HFFc6 (cell line): ENCODE results near the gene KCNIP4. TPM values are rescaled to one million over a fixed set of nuclear protein-coding genes. Genes with fewer than 3 reads are reported as not detected.

Experiments
- DNase-seq: peaks from one replicate; pipeline ENCODE4 v3.0.0-alpha.2; 2018
- H3K27ac Mint-ChIP-seq: 2 replicates; pipeline ENCODE4 v1.8.0; 2020; ENCODE audit warnings: mild to moderate bottlenecking, mixed read lengths
- H3K27me3 Mint-ChIP-seq: 2 replicates; pipeline ENCODE4 v1.8.0; 2021; ENCODE audit warnings: mild to moderate bottlenecking, moderate library complexity, mixed read lengths; ENCODE audit not compliant: insufficient read depth
- H3K36me3 Mint-ChIP-seq: 2 replicates; pipeline ENCODE4 v1.8.0; 2021; ENCODE audit warnings: low read depth, mixed read lengths
- H3K4me1 Mint-ChIP-seq: 2 replicates; pipeline ENCODE4 v1.8.0; 2020; ENCODE audit warnings: low read depth, mixed read lengths
- H3K4me3 Mint-ChIP-seq: 2 replicates; pipeline ENCODE4 v1.8.0; 2020; ENCODE audit warnings: mild to moderate bottlenecking, moderate library complexity, mixed read lengths
- H3K9me3 Mint-ChIP-seq: 2 replicates; pipeline ENCODE4 v1.8.0; 2020; ENCODE audit warnings: mild to moderate bottlenecking, mixed read lengths
- total RNA-seq, 6 experiments: library from RNA; stranded (reverse); fragmentation: NEBNext Ultra II Directional; extraction: Animal tissue kit (Norgen Biotek cat#: 25700); gene quantifications; 2 replicates in 1 of 6; 3 replicates in 5 of 6; pipeline ENCODE4 v1.2.3, GENCODE V29; 2021
- TF ChIP-seq, protein P1 (sequence below): fragments of 200-600 bp; sonication (generic); IDR thresholded peaks from 2 replicates; pipeline ENCODE4 v1.5.0; 2021; ENCODE audit warnings: antibody characterized with exemption, mild to moderate bottlenecking

Gene KCNIP4
- total RNA-seq, 6 experiments from 2014 or later, result not detected

DNA sequence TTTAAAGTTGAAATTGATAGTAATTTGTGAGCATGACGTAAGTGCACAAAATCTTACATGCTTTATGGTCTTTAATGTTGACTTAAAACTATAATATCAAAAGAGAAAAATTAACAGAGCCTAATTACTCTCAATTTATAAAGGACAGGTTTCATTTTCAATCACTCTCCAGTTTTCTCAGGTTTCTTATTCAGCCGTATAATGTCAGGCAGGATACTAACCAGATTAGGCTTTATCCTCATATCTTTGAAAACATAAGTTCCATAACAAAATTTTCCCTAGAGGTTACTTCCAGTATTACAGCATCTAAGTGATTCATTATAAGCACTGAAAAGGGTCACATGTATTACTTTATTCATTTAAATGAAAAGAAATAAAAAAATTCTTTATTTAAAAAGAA is 756.2 kb downstream of the KCNIP4 start:
- H3K36me3 Mint-ChIP-seq, result no peaks in the 10 kb centered on the region
- TF ChIP-seq, protein P1, sequence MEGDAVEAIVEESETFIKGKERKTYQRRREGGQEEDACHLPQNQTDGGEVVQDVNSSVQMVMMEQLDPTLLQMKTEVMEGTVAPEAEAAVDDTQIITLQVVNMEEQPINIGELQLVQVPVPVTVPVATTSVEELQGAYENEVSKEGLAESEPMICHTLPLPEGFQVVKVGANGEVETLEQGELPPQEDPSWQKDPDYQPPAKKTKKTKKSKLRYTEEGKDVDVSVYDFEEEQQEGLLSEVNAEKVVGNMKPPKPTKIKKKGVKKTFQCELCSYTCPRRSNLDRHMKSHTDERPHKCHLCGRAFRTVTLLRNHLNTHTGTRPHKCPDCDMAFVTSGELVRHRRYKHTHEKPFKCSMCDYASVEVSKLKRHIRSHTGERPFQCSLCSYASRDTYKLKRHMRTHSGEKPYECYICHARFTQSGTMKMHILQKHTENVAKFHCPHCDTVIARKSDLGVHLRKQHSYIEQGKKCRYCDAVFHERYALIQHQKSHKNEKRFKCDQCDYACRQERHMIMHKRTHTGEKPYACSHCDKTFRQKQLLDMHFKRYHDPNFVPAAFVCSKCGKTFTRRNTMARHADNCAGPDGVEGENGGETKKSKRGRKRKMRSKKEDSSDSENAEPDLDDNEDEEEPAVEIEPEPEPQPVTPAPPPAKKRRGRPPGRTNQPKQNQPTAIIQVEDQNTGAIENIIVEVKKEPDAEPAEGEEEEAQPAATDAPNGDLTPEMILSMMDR, result peak; percentile 37; the same call in 1 of the 2 replicates
- no peaks in the 10 kb centered on the region for H3K27me3 Mint-ChIP-seq
- H3K4me3 Mint-ChIP-seq, result no peak overlapping the region
- peaks cover 27% of the 10 kb centered on the region for H3K9me3 Mint-ChIP-seq
- no peaks in the 10 kb centered on the region for H3K4me1 Mint-ChIP-seq
- DNase-seq, result no peak
- no peak overlapping the region for H3K27ac Mint-ChIP-seq

DNA sequence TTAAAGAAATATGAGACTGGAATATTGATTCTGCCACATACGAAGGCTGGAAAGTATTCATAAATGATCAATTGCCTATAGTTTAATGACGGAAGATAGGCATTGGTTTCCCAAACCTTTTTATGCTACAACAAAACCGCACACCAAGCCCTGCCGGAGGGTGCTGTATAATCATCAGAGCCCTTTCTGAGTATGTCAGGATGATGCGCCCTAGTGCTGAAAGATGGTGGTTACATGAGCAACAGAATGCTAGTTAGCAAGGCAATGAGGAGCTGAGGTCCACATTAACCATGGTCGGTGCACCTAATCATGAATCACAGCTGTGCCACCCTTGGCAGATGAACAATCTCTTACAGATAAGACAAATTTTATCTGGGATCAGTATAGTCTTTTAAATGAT is 757.3 kb downstream of the KCNIP4 start:
- Mint-ChIP-seq H3K4me1 (no peaks in the 10 kb centered on the region), H3K4me3 (no peak overlapping the region), H3K9me3 (peaks cover 26% of the 10 kb centered on the region), H3K36me3 (no peaks in the 10 kb centered on the region), H3K27me3 (no peaks in the 10 kb centered on the region), H3K27ac (no peak overlapping the region)
- TF ChIP-seq, protein P1, result no peak
- no peak for DNase-seq

DNA sequence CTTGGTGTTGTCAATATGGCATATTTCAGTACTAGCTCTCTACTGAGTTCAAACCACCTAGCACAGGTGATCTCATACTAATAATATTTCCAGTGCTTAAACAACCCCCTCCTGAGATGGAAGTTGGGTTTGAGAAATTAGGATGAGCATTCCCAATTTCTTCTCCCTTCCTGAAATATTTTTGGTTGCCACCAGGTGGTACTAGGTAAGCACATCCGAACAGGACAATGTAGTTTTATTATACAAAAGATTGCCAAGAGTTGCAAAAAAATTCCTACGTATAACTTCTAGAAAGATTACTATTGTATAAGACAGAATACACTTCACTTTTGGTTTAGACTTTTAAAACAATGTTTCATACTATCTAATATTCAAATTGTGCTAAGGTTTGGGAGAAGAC is 763.8 kb downstream of the KCNIP4 start:
- Mint-ChIP-seq H3K27ac (no peak overlapping the region), H3K9me3 (peaks cover 42% of the 10 kb centered on the region), H3K4me1 (no peaks in the 10 kb centered on the region), H3K4me3 (no peak overlapping the region), H3K36me3 (no peaks in the 10 kb centered on the region), H3K27me3 (no peaks in the 10 kb centered on the region)
- DNase-seq, result no peak
- TF ChIP-seq, protein P1, result peak; percentile 7; the same call in 1 of the 2 replicates

DNA sequence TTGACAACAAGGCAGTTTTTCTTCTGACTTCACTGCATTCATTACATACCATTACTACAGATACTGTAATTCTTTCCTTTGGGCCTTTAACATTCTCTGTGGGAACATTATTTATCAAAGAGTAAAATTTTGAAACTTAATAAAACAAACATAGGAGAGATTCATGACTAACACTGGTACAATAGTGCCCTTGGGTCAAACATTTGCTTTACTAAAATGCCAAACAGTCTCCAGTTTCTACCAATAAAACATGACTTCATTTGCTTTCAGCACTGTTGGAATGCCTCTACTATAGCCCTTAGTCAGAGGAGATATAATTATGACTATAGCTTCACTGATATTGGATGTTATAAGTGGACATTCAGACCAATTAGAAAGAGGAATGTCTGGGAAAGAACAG is 766.9 kb downstream of the KCNIP4 start:
- no peak overlapping the region for H3K27ac Mint-ChIP-seq
- no peaks in the 10 kb centered on the region for H3K4me1 Mint-ChIP-seq
- no peak for DNase-seq
- no peaks in the 10 kb centered on the region for H3K36me3 Mint-ChIP-seq
- H3K4me3 Mint-ChIP-seq, result no peak overlapping the region
- peaks cover 44% of the 10 kb centered on the region for H3K9me3 Mint-ChIP-seq
- TF ChIP-seq, protein P1, result no peak
- H3K27me3 Mint-ChIP-seq, result no peaks in the 10 kb centered on the region

DNA sequence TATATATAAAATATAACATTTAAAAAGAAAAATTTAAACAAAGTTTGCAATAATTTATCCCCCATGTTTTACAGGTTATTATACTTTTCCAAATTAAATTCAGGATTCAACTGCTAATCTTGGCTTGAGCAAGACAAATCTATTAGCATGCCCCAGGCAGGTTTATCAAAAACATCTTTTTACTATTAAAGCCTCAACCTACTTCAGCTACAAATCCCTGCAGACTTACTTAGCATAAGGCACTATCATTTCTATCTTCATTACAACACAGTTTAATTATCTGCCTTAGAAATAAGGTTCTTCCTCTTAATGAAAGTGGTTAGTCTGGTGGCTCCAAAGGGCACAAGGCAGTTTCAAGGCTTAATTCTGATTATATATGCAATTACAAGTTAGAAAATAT is 770.7 kb downstream of the KCNIP4 start:
- DNase-seq, result no peak
- TF ChIP-seq, protein P1, result no peak
- no peaks in the 10 kb centered on the region for H3K4me1 Mint-ChIP-seq
- H3K36me3 Mint-ChIP-seq, result no peaks in the 10 kb centered on the region
- H3K9me3 Mint-ChIP-seq, result peaks cover 42% of the 10 kb centered on the region
- no peak overlapping the region for H3K27ac Mint-ChIP-seq
- H3K4me3 Mint-ChIP-seq, result no peak overlapping the region
- H3K27me3 Mint-ChIP-seq, result no peaks in the 10 kb centered on the region

DNA sequence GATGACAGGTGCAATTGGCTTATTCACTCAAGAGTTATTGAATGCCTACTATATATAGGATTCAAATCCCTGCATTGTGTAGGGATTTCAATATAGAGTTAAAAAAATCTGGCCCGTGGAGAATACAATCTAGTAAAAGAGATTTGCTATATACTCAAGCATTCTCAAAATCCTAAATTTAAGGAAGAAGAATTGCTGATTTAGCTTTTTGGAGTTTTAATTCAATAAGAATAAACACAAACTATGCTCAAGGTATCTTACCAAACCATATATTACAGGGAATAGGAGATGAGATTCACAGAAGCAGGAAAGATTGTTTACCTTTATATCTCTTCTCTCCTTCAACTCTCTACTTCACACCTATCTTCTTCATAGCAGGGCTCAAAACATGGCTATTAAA is 771.5 kb downstream of the KCNIP4 start:
- TF ChIP-seq, protein P1, result no peak
- no peak for DNase-seq
- peaks cover 48% of the 10 kb centered on the region for H3K9me3 Mint-ChIP-seq
- H3K36me3 Mint-ChIP-seq, result no peaks in the 10 kb centered on the region
- no peaks in the 10 kb centered on the region for H3K27me3 Mint-ChIP-seq
- H3K4me3 Mint-ChIP-seq, result no peak overlapping the region
- no peaks in the 10 kb centered on the region for H3K4me1 Mint-ChIP-seq
- no peak overlapping the region for H3K27ac Mint-ChIP-seq
